SK-N-MC (cell line): ENCODE data around the gene HAL.

ENCODE experiments used
- DNase-seq: peaks from one replicate; pipeline ENCODE4 v3.0.0-alpha.2; 2011; ENCODE audit warnings: low read depth, low spot score
- H3K27ac ChIP-seq: fragments of 200-600 bp; sonication (generic); 2 replicates; pipeline ENCODE4 v1.5.1; 2016; ENCODE audit warnings: mixed run types
- H3K36me3 ChIP-seq: fragments of 200-600 bp; sonication (generic); 2 replicates; pipeline ENCODE4 v1.6.1; 2017; ENCODE audit warnings: antibody characterized with exemption, low read length, mixed read lengths; ENCODE audit not compliant: insufficient read depth
- H3K4me3 ChIP-seq: fragments of 200-600 bp; sonication (generic); 2 replicates; pipeline ENCODE4 v1.5.1; 2016
- H3K9ac ChIP-seq: fragments of 200-600 bp; sonication (generic); 2 replicates; pipeline ENCODE4 v1.8.0; 2017; ENCODE audit warnings: mixed run types, mixed read lengths; ENCODE audit not compliant: insufficient read length
- H3K9me3 ChIP-seq: fragments of 200-600 bp; sonication (generic); 2 replicates; pipeline ENCODE4 v1.6.1; 2017; ENCODE audit warnings: low read depth, mild to moderate bottlenecking, antibody characterized with exemption, low read length, moderate library complexity, mixed read lengths
- EZH2 ChIP-seq: fragments of 200-600 bp; sonication (generic); IDR thresholded peaks from one replicate; pipeline ENCODE4 v1.6.1; 2017; ENCODE audit warnings: antibody characterized with exemption
- FOXP2 ChIP-seq: optimal IDR thresholded peaks from 2 replicates; pipeline ENCODE3; 2011; ENCODE audit warnings: mild to moderate bottlenecking, moderate library complexity; ENCODE audit not compliant: insufficient read depth; ENCODE audit errors: extremely low read length, control extremely low read depth
- POLR2AphosphoS5 ChIP-seq: IDR thresholded peaks from 2 replicates; pipeline ENCODE4 v1.6.1; 2012; ENCODE audit warnings: mild to moderate bottlenecking, low read depth, low read length, borderline replicate concordance

Gene HAL

GRCh38 chr12:95996034-95996658 lies at the start of gene HAL:
TSS of gene HAL (minus strand) at chr12:95996344. CDS start at chr12:95995910, 434 bp downstream.
- TF ChIP-seq FOXP2 = no peak
- no peak for TF ChIP-seq POLR2AphosphoS5
- TF ChIP-seq EZH2 = no peak
- H3K27ac ChIP-seq = no peak within 1 kb of the TSS
- no peaks in the 10 kb centered on the region for H3K9me3 ChIP-seq
- DNase-seq = no peak
- no peak within 1 kb of the TSS for H3K4me3 ChIP-seq
- no peaks in the 10 kb centered on the region for H3K36me3 ChIP-seq
- H3K9ac ChIP-seq = no peak within 1 kb of the TSS

- H3K27ac ChIP-seq = no peak overlapping the region
- H3K36me3 ChIP-seq = no peaks in the 10 kb centered on the region
- TF ChIP-seq POLR2AphosphoS5 = no peak
- no peak for TF ChIP-seq EZH2
- no peak for TF ChIP-seq FOXP2
- H3K9me3 ChIP-seq = no peaks in the 10 kb centered on the region
- no peak overlapping the region for H3K4me3 ChIP-seq
- no peak for DNase-seq
- H3K9ac ChIP-seq = no peak overlapping the region
Observed at GRCh38 chr12:96045566-96045965, 49.4 kb upstream of the HAL start.

GRCh38 chr12:96044943-96045290 lies 48.8 kb upstream of the HAL start:
- Histone ChIP-seq H3K4me3 (no peak overlapping the region), H3K27ac (no peak overlapping the region), H3K9me3 (no peaks in the 10 kb centered on the region), H3K9ac (no peak overlapping the region), H3K36me3 (no peaks in the 10 kb centered on the region)
- TF ChIP-seq FOXP2 = no peak
- TF ChIP-seq POLR2AphosphoS5 = no peak
- no peak for TF ChIP-seq EZH2
- no peak for DNase-seq

- H3K9ac ChIP-seq = no peak overlapping the region
- no peaks in the 10 kb centered on the region for H3K36me3 ChIP-seq
- H3K9me3 ChIP-seq = no peaks in the 10 kb centered on the region
- DNase-seq = no peak
- no peak overlapping the region for H3K4me3 ChIP-seq
- TF ChIP-seq EZH2 (no peak), POLR2AphosphoS5 (no peak)
- no peak overlapping the region for H3K27ac ChIP-seq
Observed at GRCh38 chr12:96044017-96044942, 48.1 kb upstream of the HAL start.

GRCh38 chr12:96041181-96041580 lies 45.0 kb upstream of the HAL start:
- DNase-seq = no peak
- H3K4me3 ChIP-seq = no peak overlapping the region
- no peak overlapping the region for H3K9ac ChIP-seq
- TF ChIP-seq FOXP2 (no peak), EZH2 (no peak), POLR2AphosphoS5 (no peak)
- no peaks in the 10 kb centered on the region for H3K36me3 ChIP-seq
- no peaks in the 10 kb centered on the region for H3K9me3 ChIP-seq
- no peak overlapping the region for H3K27ac ChIP-seq

GRCh38 chr12:96040305-96041133 lies 44.4 kb upstream of the HAL start:
- Histone ChIP-seq H3K27ac (no peak overlapping the region), H3K9me3 (no peaks in the 10 kb centered on the region), H3K9ac (no peak overlapping the region), H3K36me3 (no peaks in the 10 kb centered on the region), H3K4me3 (no peak overlapping the region)
- TF ChIP-seq FOXP2 (no peak), EZH2 (no peak), POLR2AphosphoS5 (no peak)
- DNase-seq = no peak

GRCh38 chr12:96039516-96039915 lies 43.4 kb upstream of the HAL start:
- H3K27ac ChIP-seq = no peak overlapping the region
- H3K4me3 ChIP-seq = no peak overlapping the region
- H3K9me3 ChIP-seq = no peaks in the 10 kb centered on the region
- no peak for TF ChIP-seq EZH2
- TF ChIP-seq POLR2AphosphoS5 = no peak
- no peak for TF ChIP-seq FOXP2
- DNase-seq = no peak
- H3K36me3 ChIP-seq = no peaks in the 10 kb centered on the region
- no peak overlapping the region for H3K9ac ChIP-seq

GRCh38 chr12:96036765-96037455 lies 40.8 kb upstream of the HAL start:
- no peak overlapping the region for H3K4me3 ChIP-seq
- H3K27ac ChIP-seq = no peak overlapping the region
- TF ChIP-seq FOXP2 = no peak
- no peak for TF ChIP-seq POLR2AphosphoS5
- DNase-seq = no peak
- H3K36me3 ChIP-seq = no peaks in the 10 kb centered on the region
- no peak overlapping the region for H3K9ac ChIP-seq
- no peaks in the 10 kb centered on the region for H3K9me3 ChIP-seq
